Spleen (tissue), 7 donors: ENCODE results near the gene CLEC4D.

Experiments used
- CTCF ChIP-seq, 11 experiments: fragments of 200-600 bp in 7 of 11; fragments of 450-650 bp in 4 of 11; sonication (generic) in 4 of 11; IDR thresholded peaks in 8 of 11; conservative IDR thresholded peaks in 3 of 11; 1 replicate in 7 of 11; 2 replicates in 4 of 11; pipeline versions ENCODE4 v1.4.0 to v1.8.0; 2016 to 2021; ENCODE audit warnings: antibody characterized with exemption in 11 of 11, inconsistent platforms in 4 of 11, mild to moderate bottlenecking in 1 of 11
- POLR2A ChIP-seq, 3 donors: fragments of 450-650 bp; IDR thresholded peaks; one replicate each; pipeline ENCODE4 v1.5.1; 2017; ENCODE audit warnings: antibody characterized with exemption in 3 of 3, mild to moderate bottlenecking in 1 of 3
- POLR2AphosphoS5 ChIP-seq, 3 donors: sonication (generic); formaldehyde crosslinking; IDR thresholded peaks; one replicate each; pipeline ENCODE4 v1.5.1; 2017; ENCODE audit warnings: antibody characterized with exemption in 3 of 3
- donor health status: DM: no; HTN: no; CAD: no; lungs with moderate emphysema.
- donor health status: DM: no; HTN: no; CAD: no.
- donor health status: DM: no; HTN: no; CAD: no.

- TF ChIP-seq CTCF (IDR thresholded peaks at IDR 0.05 in 8 of 11, conservative IDR thresholded peaks at IDR 0.05 in 3 of 11) (no peak), POLR2AphosphoS5 (IDR thresholded peaks at IDR 0.05) (no peak), POLR2A (IDR thresholded peaks at IDR 0.05) (no peak)
These were observed at the start of gene CLEC4D for GRCh38 chr12:8513256-8513655.
